Measurements from ENCODE around the gene NSFL1C.

The NSFL1C gene

DNA sequence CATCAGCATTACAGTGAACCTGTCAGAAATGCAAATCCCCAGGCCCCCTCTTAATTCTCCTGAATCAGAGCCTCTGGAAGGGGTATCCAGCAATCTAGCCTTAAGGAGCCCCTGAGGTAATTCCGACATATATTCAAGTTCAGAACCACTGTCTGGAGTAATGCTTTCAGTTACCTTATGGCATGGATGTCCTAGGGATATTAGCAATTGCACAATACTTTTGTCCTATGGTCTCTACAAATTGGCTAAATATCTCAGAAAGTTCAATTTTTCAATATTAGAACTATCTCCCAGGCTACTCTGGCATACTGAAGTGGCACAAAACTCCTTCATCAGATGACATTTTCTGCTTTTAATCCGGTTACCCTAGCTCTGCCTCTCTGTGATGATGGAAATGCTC is 6.4 kb downstream of the NSFL1C start:
- Histone ChIP-seq H3K27ac (ENCODE audit: low read depth, low read length) (no peak overlapping the region), H4K20me1 (ENCODE audit: control insufficient read depth, insufficient read depth, low read depth, low read length) (peaks cover 6% of the 10 kb centered on the region), H3K27me3 (ENCODE audit: control insufficient read depth, low read length) (no peaks in the 10 kb centered on the region), H3K79me2 (ENCODE audit: control insufficient read depth, low read length) (peaks cover 43% of the 10 kb centered on the region), H3K9me3 (ENCODE audit: control insufficient read depth, insufficient read depth, low read length) (no peaks in the 10 kb centered on the region), H3K9me2 (replicated peaks; ENCODE audit: control insufficient read depth, low read length) (no peaks in the 10 kb centered on the region), H3F3A (ENCODE audit: control insufficient read depth, insufficient read depth) (no peaks in the 10 kb centered on the region), H3K4me3 (ENCODE audit: low read length) (no peak overlapping the region), H3K4me1 (ENCODE audit: control insufficient read depth, low read length) (peaks cover 15% of the 10 kb centered on the region), H3K4me2 (ENCODE audit: low read length) (no peak overlapping the region), H3K36me3 (ENCODE audit: control insufficient read depth, low read length) (peaks cover 81% of the 10 kb centered on the region)
- TF ChIP-seq EZH2phosphoT487 (IDR thresholded peaks at IDR 0.05; ENCODE audit: borderline replicate concordance, low read length): no peak
- TF ChIP-seq, protein P1, sequence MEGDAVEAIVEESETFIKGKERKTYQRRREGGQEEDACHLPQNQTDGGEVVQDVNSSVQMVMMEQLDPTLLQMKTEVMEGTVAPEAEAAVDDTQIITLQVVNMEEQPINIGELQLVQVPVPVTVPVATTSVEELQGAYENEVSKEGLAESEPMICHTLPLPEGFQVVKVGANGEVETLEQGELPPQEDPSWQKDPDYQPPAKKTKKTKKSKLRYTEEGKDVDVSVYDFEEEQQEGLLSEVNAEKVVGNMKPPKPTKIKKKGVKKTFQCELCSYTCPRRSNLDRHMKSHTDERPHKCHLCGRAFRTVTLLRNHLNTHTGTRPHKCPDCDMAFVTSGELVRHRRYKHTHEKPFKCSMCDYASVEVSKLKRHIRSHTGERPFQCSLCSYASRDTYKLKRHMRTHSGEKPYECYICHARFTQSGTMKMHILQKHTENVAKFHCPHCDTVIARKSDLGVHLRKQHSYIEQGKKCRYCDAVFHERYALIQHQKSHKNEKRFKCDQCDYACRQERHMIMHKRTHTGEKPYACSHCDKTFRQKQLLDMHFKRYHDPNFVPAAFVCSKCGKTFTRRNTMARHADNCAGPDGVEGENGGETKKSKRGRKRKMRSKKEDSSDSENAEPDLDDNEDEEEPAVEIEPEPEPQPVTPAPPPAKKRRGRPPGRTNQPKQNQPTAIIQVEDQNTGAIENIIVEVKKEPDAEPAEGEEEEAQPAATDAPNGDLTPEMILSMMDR (IDR thresholded peaks at IDR 0.05; ENCODE audit: low read depth, low read length, poor library complexity, severe bottlenecking): no peak

DNA sequence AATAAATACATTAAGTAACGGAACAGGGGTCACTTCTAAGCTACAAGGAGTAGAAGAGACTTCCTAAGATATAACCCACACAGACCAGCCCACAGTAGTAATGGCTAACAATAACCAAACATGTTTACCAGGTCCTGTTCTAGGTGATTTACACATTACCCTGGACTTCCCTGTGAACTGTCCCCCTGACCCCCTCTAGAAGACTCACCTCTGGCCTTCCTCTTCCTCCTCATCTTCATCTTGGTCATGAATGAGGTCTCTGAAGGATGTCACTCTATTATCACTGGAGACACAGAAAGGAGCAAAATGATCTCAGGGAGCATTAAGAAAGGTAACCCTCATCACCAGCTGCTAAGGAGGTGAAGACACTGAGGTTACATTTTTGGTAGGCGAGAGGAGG is 8.7 kb downstream of the NSFL1C start:
- H3K27me3 ChIP-seq (ENCODE audit: control insufficient read depth, low read length): no peaks in the 10 kb centered on the region
- H3K4me2 ChIP-seq (ENCODE audit: low read length): no peak overlapping the region
- H3K9me2 ChIP-seq (replicated peaks; ENCODE audit: control insufficient read depth, low read length): no peaks in the 10 kb centered on the region
- H3K79me2 ChIP-seq (ENCODE audit: control insufficient read depth, low read length): peaks cover 20% of the 10 kb centered on the region
- peaks cover 3% of the 10 kb centered on the region for H3K4me1 ChIP-seq (ENCODE audit: control insufficient read depth, low read length)
- peaks cover 82% of the 10 kb centered on the region for H3K36me3 ChIP-seq (ENCODE audit: control insufficient read depth, low read length)
- no peaks in the 10 kb centered on the region for H3K9me3 ChIP-seq (ENCODE audit: control insufficient read depth, insufficient read depth, low read length)
- no peak overlapping the region for H3K4me3 ChIP-seq (ENCODE audit: low read length)
- no peak overlapping the region for H3K27ac ChIP-seq (ENCODE audit: low read depth, low read length)
- H4K20me1 ChIP-seq (ENCODE audit: control insufficient read depth, insufficient read depth, low read depth, low read length): no peaks in the 10 kb centered on the region
- TF ChIP-seq, protein P1 (IDR thresholded peaks at IDR 0.05; ENCODE audit: low read depth, low read length, poor library complexity, severe bottlenecking): no peak
- no peak for TF ChIP-seq EZH2phosphoT487 (IDR thresholded peaks at IDR 0.05; ENCODE audit: borderline replicate concordance, low read length)
- no peaks in the 10 kb centered on the region for H3F3A ChIP-seq (ENCODE audit: control insufficient read depth, insufficient read depth)

DNA sequence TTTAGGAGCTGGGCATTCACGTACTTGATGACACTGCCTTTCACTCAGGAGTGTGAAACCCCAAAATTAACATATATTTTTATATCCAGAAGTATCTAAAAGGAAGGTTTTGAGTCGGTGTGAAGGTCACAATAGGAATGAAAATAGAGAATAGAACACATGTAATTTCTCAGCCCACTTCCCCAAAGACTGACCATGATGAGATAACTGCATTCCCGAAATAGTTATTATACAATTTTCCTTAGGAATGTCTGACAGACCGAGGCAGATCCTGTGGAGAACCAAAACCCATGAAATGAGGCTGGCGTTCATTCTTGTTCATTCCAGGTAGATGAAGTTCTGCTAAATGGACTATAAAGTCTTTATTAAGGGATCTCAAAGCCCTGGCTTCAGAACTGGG is 10.3 kb downstream of the NSFL1C start:
- no peaks in the 10 kb centered on the region for H3K4me1 ChIP-seq (ENCODE audit: control insufficient read depth, low read length)
- no peak overlapping the region for H3K4me2 ChIP-seq (ENCODE audit: low read length)
- no peaks in the 10 kb centered on the region for H3F3A ChIP-seq (ENCODE audit: control insufficient read depth, insufficient read depth)
- peaks cover 87% of the 10 kb centered on the region for H3K36me3 ChIP-seq (ENCODE audit: control insufficient read depth, low read length)
- no peaks in the 10 kb centered on the region for H3K9me2 ChIP-seq (replicated peaks; ENCODE audit: control insufficient read depth, low read length)
- no peak overlapping the region for H3K27ac ChIP-seq (ENCODE audit: low read depth, low read length)
- no peak overlapping the region for H3K4me3 ChIP-seq (ENCODE audit: low read length)
- no peaks in the 10 kb centered on the region for H3K27me3 ChIP-seq (ENCODE audit: control insufficient read depth, low read length)
- H3K79me2 ChIP-seq (ENCODE audit: control insufficient read depth, low read length): peaks cover 8% of the 10 kb centered on the region
- TF ChIP-seq, protein P1 (IDR thresholded peaks at IDR 0.05; ENCODE audit: low read depth, low read length, poor library complexity, severe bottlenecking): no peak
- TF ChIP-seq EZH2phosphoT487 (IDR thresholded peaks at IDR 0.05; ENCODE audit: borderline replicate concordance, low read length): no peak
- H3K9me3 ChIP-seq (ENCODE audit: control insufficient read depth, insufficient read depth, low read length): no peaks in the 10 kb centered on the region
- H4K20me1 ChIP-seq (ENCODE audit: control insufficient read depth, insufficient read depth, low read depth, low read length): no peaks in the 10 kb centered on the region

Measured in DOHH2 (cell line).